IgD-negative memory B cell (primary cell): ENCODE results near the gene AVPR1B. TPM values are rescaled to one million over a fixed set of nuclear protein-coding genes. Genes with fewer than 3 reads are reported as not detected.

Experiments
- H3K27ac Mint-ChIP-seq, 3 donors: one replicate each; pipeline ENCODE4 v1.8.0; 2020 to 2022; ENCODE audit warnings: mild to moderate bottlenecking in 3 of 3, mixed read lengths in 3 of 3, moderate library complexity in 1 of 3
- H3K27me3 Mint-ChIP-seq: one replicate; pipeline ENCODE4 v1.8.0; 2021; ENCODE audit warnings: mixed read lengths
- H3K36me3 Mint-ChIP-seq: one replicate; pipeline ENCODE4 v1.8.0; 2020; ENCODE audit warnings: mild to moderate bottlenecking, mixed read lengths
- H3K4me1 Mint-ChIP-seq, 3 donors: one replicate each; pipeline ENCODE4 v1.8.0; 2020 to 2022; ENCODE audit warnings: mixed read lengths in 3 of 3, mild to moderate bottlenecking in 1 of 3
- H3K4me3 Mint-ChIP-seq, 4 donors: one replicate each; pipeline ENCODE4 v1.8.0; 2020 to 2022; ENCODE audit warnings: mild to moderate bottlenecking in 4 of 4, mixed read lengths in 4 of 4, moderate library complexity in 3 of 4
- H3K9me3 Mint-ChIP-seq, 3 donors: one replicate each; pipeline ENCODE4 v1.8.0; 2020 to 2021; ENCODE audit warnings: mixed read lengths in 3 of 3, mild to moderate bottlenecking in 1 of 3
- polyA plus RNA-seq: library from polyadenylated mRNA; unstranded; fragments of 300-500 nt; fragmentation: Illumina TruSeq; gene quantifications from one replicate; pipeline ENCODE4 v1.2.3, GENCODE V29; 2021

AVPR1B gene
- polyA plus RNA-seq, 1 donor from 2014 or later = not detected

- H3K27ac Mint-ChIP-seq = peak overlapping the region in 2 of 3 donors; percentile 41 to 91
- H3K27me3 Mint-ChIP-seq = no peaks in the 10 kb centered on the region
- H3K36me3 Mint-ChIP-seq = peaks cover 13% of the 10 kb centered on the region
- peaks cover 45 to 50% (median 45%) of the 10 kb centered on the region in 3 donors for H3K4me1 Mint-ChIP-seq
- H3K4me3 Mint-ChIP-seq = no peak overlapping the region
- H3K9me3 Mint-ChIP-seq = peaks cover 0 to 3% (median 0%) of the 10 kb centered on the region in 3 donors
These were observed 56.3 kb downstream of the AVPR1B start for GRCh38 chr1:206060844-206061243.

Other genes with a start within 250 kb of the AVPR1B start
- not detected for gene SLC26A9, start 173.9 kb downstream of the AVPR1B start, polyA plus RNA-seq
- not detected for gene RAB7B, start 114.0 kb downstream of the AVPR1B start, polyA plus RNA-seq
- gene CTSE, start 93.5 kb downstream of the AVPR1B start, polyA plus RNA-seq = not detected
- gene RHEX, start 64.2 kb downstream of the AVPR1B start, polyA plus RNA-seq = 2.0 TPM
- gene FAM72A, start 85.5 kb upstream of the AVPR1B start, polyA plus RNA-seq = 0.51 TPM
- gene SRGAP2, start 86.2 kb upstream of the AVPR1B start, polyA plus RNA-seq = 22.8 TPM